A549 (cell line): Measurements from ENCODE around the gene SNX17. TPM values are rescaled to one million over a fixed set of nuclear protein-coding genes. Genes with fewer than 3 reads are reported as not detected.

ENCODE experiments used
- ATAC-seq, 2 experiments: fragments of 200-7000 bp in 1 of 2; fragments of >200 bp in 1 of 2; cut with Nextera tagmentation in 1 of 2; cut with Tn5 transposase in 1 of 2; 3 replicates each; pipeline versions ENCODE4 v1.8.0 to v1.9.1; 2018 to 2020; ENCODE audit warnings: mild to moderate bottlenecking in 1 of 2, moderate library complexity in 1 of 2
- CTCF ChIA-PET: fragments of 300-600 bp; sonication (Branson Sonifier 250); formaldehyde crosslinking; extraction: SDS; loops from one replicate; lab custom pipeline; 2021; ENCODE audit warnings: antibody characterized with exemption, inconsistent platforms; lab: Yijun Ruan, JAX
- POLR2A ChIA-PET: fragments of 350-600 bp; formaldehyde crosslinking; extraction: SDS; loops from one replicate; lab custom pipeline; 2021; ENCODE audit warnings: antibody characterized with exemption, inconsistent platforms; lab: Yijun Ruan, JAX
- DNase-seq, 2 experiments: peaks; one replicate each; pipeline versions ENCODE4 v3.0.0 to v3.0.0-alpha.2; 2011 to 2016; ENCODE audit warnings: low read depth in 1 of 2, low spot score in 1 of 2
- FAIRE-seq: peaks from 2 replicates; lab custom pipeline; 2011; peaks lifted over from hg19 to GRCh38; lab: Jason Lieb, UNC
- H3K27ac ChIP-seq, 2 experiments: fragments of >200 bp; sonication (Bioruptor Twin); formaldehyde crosslinking; 3 replicates each; pipeline ENCODE4 v1.5.1; 2016 to 2017
- H3K4me1 ChIP-seq: fragments of >200 bp; sonication (Bioruptor Twin); formaldehyde crosslinking; 3 replicates; pipeline ENCODE4 v1.6.1; 2016
- H3K4me2 ChIP-seq: fragments of >200 bp; sonication (Bioruptor Twin); formaldehyde crosslinking; 3 replicates; pipeline ENCODE4 v1.6.1; 2016
- H3K4me3 ChIP-seq: fragments of >200 bp; sonication (Bioruptor Twin); formaldehyde crosslinking; 3 replicates; pipeline ENCODE4 v1.5.1; 2016
- H3K9me3 ChIP-seq: fragments of >200 bp; sonication (Bioruptor Twin); formaldehyde crosslinking; 3 replicates; pipeline ENCODE4 v1.6.1; 2016
- FOSL2 ChIP-seq, 2 experiments: fragments of 450-650 bp in 1 of 2; fragments of >200 bp in 1 of 2; sonication (Bioruptor Twin) in 1 of 2; formaldehyde crosslinking; IDR thresholded peaks; 2 replicates each; pipeline versions ENCODE4 v1.5.0 to v1.6.1; 2016 to 2020; ENCODE audit warnings: mild to moderate bottlenecking in 1 of 2, moderate library complexity in 1 of 2
- HOXA7 ChIP-seq: fragments of 250-450 bp; sonication (Bioruptor Pico); IDR thresholded peaks from 2 replicates; pipeline ENCODE4 v1.5.0; 2020; ENCODE audit warnings: mild to moderate bottlenecking, moderate library complexity
- HOXB5 ChIP-seq: fragments of 250-450 bp; sonication (Bioruptor Pico); IDR thresholded peaks from 2 replicates; pipeline ENCODE4 v1.5.0; 2020; ENCODE audit warnings: mild to moderate bottlenecking, moderate library complexity
- JUN ChIP-seq, 2 experiments: fragments of >200 bp; sonication (Bioruptor Twin); formaldehyde crosslinking; IDR thresholded peaks; 2 replicates in 1 of 2; 3 replicates in 1 of 2; pipeline ENCODE4 v1.6.1; 2016 to 2017
- JUNB ChIP-seq: fragments of >200 bp; sonication (Bioruptor Twin); formaldehyde crosslinking; IDR thresholded peaks from 2 replicates; pipeline ENCODE4 v1.6.1; 2016
- KDM1A ChIP-seq: fragments of 200-600 bp; sonication (generic); IDR thresholded peaks from 2 replicates; pipeline ENCODE4 v1.6.1; 2016; ENCODE audit warnings: low read depth, mild to moderate bottlenecking
- MAFK ChIP-seq: fragments of 450-650 bp; IDR thresholded peaks from 2 replicates; pipeline ENCODE4 v1.6.1; 2014; ENCODE audit not compliant: partially characterized antibody
- NPAS2 ChIP-seq: fragments of 250-450 bp; sonication (Bioruptor Pico); IDR thresholded peaks from 2 replicates; pipeline ENCODE4 v1.8.0; 2022; ENCODE audit warnings: mild to moderate bottlenecking, moderate library complexity, borderline replicate concordance
- PHF8 ChIP-seq: fragments of 200-600 bp; sonication (generic); IDR thresholded peaks from 2 replicates; pipeline ENCODE4 v1.6.1; 2016; ENCODE audit warnings: low read depth, mild to moderate bottlenecking, antibody characterized with exemption, moderate library complexity, borderline replicate concordance
- POLR2AphosphoS2 ChIP-seq: conservative IDR thresholded peaks from 2 replicates; pipeline ENCODE4 v1.6.1; 2012; ENCODE audit warnings: low read length, improper control_type of control experiment, inconsistent platforms
- RAD21 ChIP-seq, 2 experiments: fragments of >200 bp in 1 of 2; sonication (Bioruptor Twin) in 1 of 2; formaldehyde crosslinking in 1 of 2; IDR thresholded peaks in 1 of 2; conservative IDR thresholded peaks in 1 of 2; 2 replicates in 1 of 2; 3 replicates in 1 of 2; pipeline ENCODE4 v1.6.1; 2012 to 2018; ENCODE audit warnings: inconsistent platforms in 1 of 2
- RNF2 ChIP-seq: fragments of 200-600 bp; sonication (generic); IDR thresholded peaks from 2 replicates; pipeline ENCODE4 v1.6.1; 2016; ENCODE audit warnings: low read depth, mild to moderate bottlenecking, antibody characterized with exemption, moderate library complexity, borderline replicate concordance
- TP53 ChIP-seq: fragments of 250-450 bp; sonication (Bioruptor Pico); IDR thresholded peaks from 2 replicates; pipeline ENCODE4 v1.5.0; 2021; ENCODE audit warnings: mild to moderate bottlenecking, moderate library complexity
- ZSCAN20 ChIP-seq: fragments of 250-450 bp; sonication (Bioruptor Pico); IDR thresholded peaks from 2 replicates; pipeline ENCODE4 v1.8.0; 2022; ENCODE audit warnings: mild to moderate bottlenecking, moderate library complexity
- WGBS: methylation state at CpG from one replicate; pipeline ENCODE4 v1.1.6; 2017; ENCODE audit errors: missing lambda C conversion rate; 5-methylcytosine and 5-hydroxymethylcytosine counted together
- polyA plus RNA-seq, 4 experiments: library from polyadenylated mRNA; depleted of rRNA in 3 of 4; stranded (reverse); fragments of >200 nt; fragmentation: RNase III in 1 of 4; extraction: RNeasy Plus Mini Kit Qiagen cat#74134 plus additional on column Dnase treatment in 1 of 4; gene quantifications; 2 replicates in 3 of 4; 3 replicates in 1 of 4; pipeline ENCODE4 v1.2.3, GENCODE V29; 2011 to 2017
- TF ChIP-seq, protein P1 (sequence below): fragments of 250-450 bp; sonication (Bioruptor Pico); IDR thresholded peaks from 2 replicates; pipeline ENCODE4 v1.5.0; 2020; ENCODE audit warnings: low read depth, mild to moderate bottlenecking, moderate library complexity
- TF ChIP-seq, protein P2 (sequence below): IDR thresholded peaks from 2 replicates; pipeline ENCODE4 v1.6.1; 2012

Gene SNX17
- polyA plus RNA-seq, 2 of the 4 experiments (the other 2 are of a cell fraction) = 141 to 154 TPM

DNA sequence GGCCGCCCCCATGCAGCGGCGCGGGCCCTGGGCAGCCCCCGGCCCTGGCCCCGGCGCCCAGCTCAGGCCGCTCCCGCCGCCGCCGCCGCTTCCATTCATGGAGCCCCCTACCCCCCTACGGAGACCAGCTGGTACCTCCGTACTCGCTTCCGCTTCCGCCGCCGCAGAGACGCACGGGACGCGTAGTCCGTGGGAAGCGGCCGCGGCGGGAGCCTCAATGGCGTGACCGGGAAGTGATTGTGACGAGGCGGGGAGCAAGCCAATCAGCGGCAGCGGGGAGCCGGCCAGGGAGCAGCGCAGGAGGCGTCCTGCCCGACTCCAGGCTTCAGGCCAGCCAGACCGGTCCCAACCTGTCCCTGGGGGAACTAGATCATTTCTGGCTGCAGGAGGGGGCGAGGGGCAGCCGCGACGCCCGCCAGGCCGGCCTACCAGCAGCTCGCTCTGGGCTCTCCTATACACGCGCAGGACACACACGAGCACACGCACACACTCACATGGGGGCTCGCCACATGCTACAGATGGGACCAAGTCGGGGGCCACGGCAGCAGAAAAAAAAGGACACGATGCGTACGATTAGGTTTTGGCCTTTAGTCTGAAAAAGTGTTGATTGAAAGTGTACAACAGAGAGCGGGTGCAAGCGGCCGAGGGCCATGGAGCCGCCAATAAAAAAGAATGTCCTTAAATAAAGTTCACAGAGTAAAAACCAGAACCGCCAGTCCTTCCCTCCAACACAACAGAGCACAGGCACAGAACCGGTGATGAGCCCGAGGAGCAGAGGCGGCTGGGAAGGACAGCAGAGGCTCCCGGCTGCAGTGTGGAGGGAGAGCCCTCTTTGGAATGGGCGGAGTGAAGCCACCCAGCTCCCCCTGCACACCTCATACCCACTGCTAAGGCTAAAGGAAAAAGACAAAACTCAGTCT lies 10.5 kb downstream of the SNX17 start, which contains the start of gene ZNF513 (continued):
- TF ChIP-seq, protein P1, sequence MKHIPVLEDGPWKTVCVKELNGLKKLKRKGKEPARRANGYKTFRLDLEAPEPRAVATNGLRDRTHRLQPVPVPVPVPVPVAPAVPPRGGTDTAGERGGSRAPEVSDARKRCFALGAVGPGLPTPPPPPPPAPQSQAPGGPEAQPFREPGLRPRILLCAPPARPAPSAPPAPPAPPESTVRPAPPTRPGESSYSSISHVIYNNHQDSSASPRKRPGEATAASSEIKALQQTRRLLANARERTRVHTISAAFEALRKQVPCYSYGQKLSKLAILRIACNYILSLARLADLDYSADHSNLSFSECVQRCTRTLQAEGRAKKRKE (CRISPR knock-in tag) = 0 out of 2 replicates have a peak, but pooled peaks have one; percentile 53
- TF ChIP-seq MAFK = no peak
- TF ChIP-seq, all 56 proteins: peak for 21

DNA sequence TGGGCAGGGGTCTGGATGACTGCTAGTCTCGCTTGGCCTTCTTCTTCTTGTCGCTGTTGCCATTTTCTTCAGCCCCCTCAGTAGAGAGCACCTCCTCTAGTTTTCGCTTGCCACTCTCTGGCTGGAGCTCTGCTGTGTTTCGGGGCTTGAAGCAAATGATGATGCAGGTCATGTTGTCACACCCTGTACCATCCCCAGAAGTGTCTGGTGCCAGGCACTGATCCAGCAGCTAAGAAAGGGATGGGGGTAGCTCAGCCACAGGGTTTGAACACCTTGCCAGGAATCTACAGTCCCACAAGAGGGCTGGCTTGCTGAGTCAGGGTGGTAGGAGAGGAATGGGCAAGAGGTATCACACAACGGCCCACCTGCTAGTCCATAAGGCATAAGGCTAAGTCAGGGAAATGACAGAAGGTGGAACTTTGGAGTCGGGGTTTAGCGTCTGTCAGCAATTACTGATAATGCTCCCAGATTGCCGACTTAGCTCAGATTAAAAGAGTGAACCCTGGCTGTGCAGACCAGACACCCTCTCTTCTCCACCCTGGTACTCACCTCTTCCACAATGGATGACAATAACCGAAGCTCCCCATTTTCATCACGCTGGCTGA lies 11.3 kb downstream of the SNX17 start:
- Histone ChIP-seq H3K4me1 (peaks cover 24% of the 10 kb centered on the region), H3K4me3 (no peak overlapping the region; the same call in 2 of the 3 replicates), H3K9me3 (no peaks in the 10 kb centered on the region)
- POLR2A ChIA-PET = interaction anchor here (0.7 to 3.0 kb wide), 3 partner anchors 12 to 330 kb away, joined by 3 to 26 read pairs (median 4); partner anchors contain the start of genes AGBL5, EIF2B4, NRBP1 and SNX17
- 92% methylated on average over 10 of the region's 10 CpGs for WGBS
- CTCF ChIA-PET = interaction anchor here (0.7 to 6.9 kb wide), 4 partner anchors 11 to 302 kb away, joined by 3 to 50 read pairs (median 16); partner anchors contain the start of genes EIF2B4 and SNX17
- DNase-seq = no peak
- no peak for FAIRE-seq
- no peak for ATAC-seq
- peak; percentile 38 for TF ChIP-seq MAFK
- no peak for TF ChIP-seq TP53 (CRISPR knock-in tag)
- TF ChIP-seq, all 56 proteins: peak for 1
- Histone ChIP-seq H3K27ac (peak overlapping the region in 1 of 2 experiments; percentile 94; a peak in 4 of 6 replicates), H3K4me2 (peak overlapping the region; percentile 93)

DNA sequence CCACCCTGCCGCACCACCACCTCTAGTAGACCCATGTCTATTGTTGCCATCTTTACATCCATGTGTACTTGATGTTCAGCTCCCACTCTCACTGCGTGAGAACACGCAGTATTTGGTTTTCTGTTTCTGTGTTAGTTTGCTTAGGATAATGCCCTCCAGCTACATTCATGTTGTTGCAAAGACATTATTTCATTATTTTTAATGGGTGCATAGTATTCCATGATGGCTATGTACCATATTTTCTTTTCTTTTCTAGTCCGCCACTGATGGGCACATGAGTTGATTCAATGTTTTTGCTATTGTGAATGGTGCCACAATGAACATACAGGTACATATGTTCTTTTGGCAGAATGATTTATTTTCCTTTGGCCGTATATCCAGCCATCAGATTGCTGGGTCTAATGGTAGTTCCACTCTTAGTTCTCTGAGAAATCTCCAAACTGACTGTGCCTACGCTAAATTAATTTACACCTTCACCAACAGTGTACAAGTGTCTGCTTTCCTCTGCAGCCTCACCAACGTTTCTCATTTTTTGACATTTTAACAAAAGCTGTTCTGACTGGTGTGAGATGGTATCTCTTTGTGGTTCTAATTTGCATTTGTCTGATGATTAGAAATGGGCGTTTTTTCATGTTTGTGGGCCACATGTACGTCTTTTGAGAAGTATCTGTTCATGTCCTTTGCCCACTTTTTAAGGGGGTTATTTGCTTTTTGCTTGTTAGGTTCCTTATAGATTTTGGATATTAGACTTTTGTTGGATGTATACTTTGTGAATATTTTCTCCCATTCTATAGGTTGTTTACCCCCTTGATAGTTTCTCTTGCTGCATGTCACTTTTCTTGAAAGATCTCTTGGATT lies 20.6 kb downstream of the SNX17 start:
- ChIA-PET POLR2A (no interaction called here), CTCF (interaction anchor here (1.0 kb wide), 1 partner anchor 292 kb away, joined by 5 read pairs; no protein-coding TSS in a partner anchor)
- H3K4me2 ChIP-seq = no peak overlapping the region
- H3K4me1 ChIP-seq = no peaks in the 10 kb centered on the region
- DNase-seq (no peak), FAIRE-seq (no peak)
- no peaks in the 10 kb centered on the region for H3K9me3 ChIP-seq
- WGBS = 95% methylated on average over 9 of the region's 9 CpGs
- H3K4me3 ChIP-seq = no peak overlapping the region
- no peak overlapping the region for H3K27ac ChIP-seq
- TF ChIP-seq PHF8 = no peak
- TF ChIP-seq HOXA7 (CRISPR knock-in tag) = no peak
- TF ChIP-seq NPAS2 (CRISPR knock-in tag) = no peak
- TF ChIP-seq ZSCAN20 (CRISPR knock-in tag) = no peak
- no peak for TF ChIP-seq RAD21 (conservative IDR thresholded peaks at IDR 0.05 in 1 of 2, IDR thresholded peaks at IDR 0.05 in 1 of 2)
- TF ChIP-seq RNF2 = no peak
- TF ChIP-seq JUNB = no peak
- TF ChIP-seq, protein P2, sequence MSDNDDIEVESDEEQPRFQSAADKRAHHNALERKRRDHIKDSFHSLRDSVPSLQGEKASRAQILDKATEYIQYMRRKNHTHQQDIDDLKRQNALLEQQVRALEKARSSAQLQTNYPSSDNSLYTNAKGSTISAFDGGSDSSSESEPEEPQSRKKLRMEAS = no peak
- TF ChIP-seq MAFK = no peak
- no peak for TF ChIP-seq POLR2AphosphoS2
- no peak for TF ChIP-seq JUN (IDR thresholded peaks at IDR 0.05)
- no peak for TF ChIP-seq FOSL2 (IDR thresholded peaks at IDR 0.05)
- no peak for TF ChIP-seq FOSL2 (CRISPR knock-in tag; IDR thresholded peaks at IDR 0.05)
- TF ChIP-seq KDM1A = no peak
- no peak for TF ChIP-seq HOXB5 (CRISPR knock-in tag)
- TF ChIP-seq, all 56 proteins: peak for 0
- no peak for ATAC-seq
